Measurements from ENCODE around the gene UBAP2. TPM values are rescaled to one million over a fixed set of nuclear protein-coding genes. Genes with fewer than 3 reads are reported as not detected.

UBAP2 gene
- total RNA-seq, 1 donor from 2014 or later: 87.7 TPM

DNA sequence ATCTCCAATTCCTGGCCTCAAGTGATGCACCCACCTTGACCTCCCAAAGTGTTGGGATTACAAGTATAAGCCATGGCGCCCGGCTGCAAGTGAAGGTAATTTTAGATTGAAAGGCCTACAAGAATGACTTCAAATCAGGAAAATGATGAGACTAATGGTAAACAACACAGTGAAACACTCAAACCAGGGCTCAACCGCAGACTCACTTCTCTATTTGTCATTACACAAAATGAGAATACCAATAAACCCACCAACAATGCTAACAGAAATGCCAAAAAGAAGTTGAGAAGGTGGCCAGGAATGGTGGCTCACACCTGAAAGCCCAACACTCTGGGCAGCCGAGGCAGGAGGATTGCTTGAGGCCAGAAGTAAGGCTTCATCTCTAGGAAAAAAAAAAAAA lies 92.1 kb downstream of the UBAP2 start:
- Mint-ChIP-seq H3K36me3 (ENCODE audit: low read depth, unreplicated experiment) (peaks cover 42% of the 10 kb centered on the region), H3K9me3 (ENCODE audit: unreplicated experiment) (no peaks in the 10 kb centered on the region), H3K4me3 (ENCODE audit: unreplicated experiment) (no peak overlapping the region), H3K4me1 (ENCODE audit: unreplicated experiment) (peaks cover 5% of the 10 kb centered on the region), H3K27ac (ENCODE audit: unreplicated experiment) (no peak overlapping the region), H3K27me3 (ENCODE audit: unreplicated experiment) (no peaks in the 10 kb centered on the region)
- TF ChIP-seq, protein P1, sequence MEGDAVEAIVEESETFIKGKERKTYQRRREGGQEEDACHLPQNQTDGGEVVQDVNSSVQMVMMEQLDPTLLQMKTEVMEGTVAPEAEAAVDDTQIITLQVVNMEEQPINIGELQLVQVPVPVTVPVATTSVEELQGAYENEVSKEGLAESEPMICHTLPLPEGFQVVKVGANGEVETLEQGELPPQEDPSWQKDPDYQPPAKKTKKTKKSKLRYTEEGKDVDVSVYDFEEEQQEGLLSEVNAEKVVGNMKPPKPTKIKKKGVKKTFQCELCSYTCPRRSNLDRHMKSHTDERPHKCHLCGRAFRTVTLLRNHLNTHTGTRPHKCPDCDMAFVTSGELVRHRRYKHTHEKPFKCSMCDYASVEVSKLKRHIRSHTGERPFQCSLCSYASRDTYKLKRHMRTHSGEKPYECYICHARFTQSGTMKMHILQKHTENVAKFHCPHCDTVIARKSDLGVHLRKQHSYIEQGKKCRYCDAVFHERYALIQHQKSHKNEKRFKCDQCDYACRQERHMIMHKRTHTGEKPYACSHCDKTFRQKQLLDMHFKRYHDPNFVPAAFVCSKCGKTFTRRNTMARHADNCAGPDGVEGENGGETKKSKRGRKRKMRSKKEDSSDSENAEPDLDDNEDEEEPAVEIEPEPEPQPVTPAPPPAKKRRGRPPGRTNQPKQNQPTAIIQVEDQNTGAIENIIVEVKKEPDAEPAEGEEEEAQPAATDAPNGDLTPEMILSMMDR (IDR thresholded peaks at IDR 0.05; ENCODE audit: unreplicated experiment): no peak
- DNase-seq (ENCODE audit: low spot score): no peak

DNA sequence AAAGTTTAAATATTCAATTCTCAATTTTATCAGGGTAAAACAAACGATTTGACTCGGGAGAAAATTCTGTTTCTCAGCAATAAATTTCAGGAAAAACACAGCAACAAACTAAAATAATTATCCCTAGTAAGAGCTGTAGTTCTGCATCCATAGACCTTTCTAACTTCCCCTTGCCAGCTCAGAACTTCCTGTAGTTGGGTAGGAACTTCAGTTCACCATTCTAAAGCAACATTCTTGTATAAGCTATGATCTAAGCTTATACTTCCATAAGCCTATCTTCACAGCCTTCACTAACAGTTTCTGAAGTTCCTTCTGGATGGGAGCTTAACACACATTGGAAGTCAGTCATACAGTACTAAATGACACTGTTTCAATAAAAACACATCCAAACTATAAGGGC lies 96.6 kb downstream of the UBAP2 start:
- Mint-ChIP-seq H3K36me3 (ENCODE audit: low read depth, unreplicated experiment) (peaks cover 37% of the 10 kb centered on the region), H3K4me3 (ENCODE audit: unreplicated experiment) (no peak overlapping the region), H3K27me3 (ENCODE audit: unreplicated experiment) (no peaks in the 10 kb centered on the region), H3K9me3 (ENCODE audit: unreplicated experiment) (no peaks in the 10 kb centered on the region), H3K27ac (ENCODE audit: unreplicated experiment) (no peak overlapping the region), H3K4me1 (ENCODE audit: unreplicated experiment) (peaks cover 5% of the 10 kb centered on the region)
- DNase-seq (ENCODE audit: low spot score): no peak
- TF ChIP-seq, protein P1 (IDR thresholded peaks at IDR 0.05; ENCODE audit: unreplicated experiment): no peak

DNA sequence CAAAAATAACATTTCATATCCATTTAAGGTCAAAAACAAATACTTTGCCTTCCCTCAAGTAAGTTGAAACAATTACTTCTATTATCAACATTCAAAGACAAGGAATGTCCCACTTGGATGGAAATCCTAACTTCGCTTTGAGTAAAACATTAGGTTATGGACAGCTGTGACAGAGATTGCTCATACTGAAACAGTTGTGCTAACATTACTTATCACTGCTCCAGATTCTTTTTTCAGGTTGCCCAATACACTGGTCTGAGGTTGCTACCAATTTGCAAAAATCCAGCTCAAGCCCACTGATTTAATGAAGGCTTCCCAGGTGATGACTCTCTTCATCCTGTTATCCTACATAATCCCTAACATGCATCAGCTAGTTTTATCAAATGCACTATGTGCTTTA lies 98.3 kb downstream of the UBAP2 start:
- no peak for DNase-seq (ENCODE audit: low spot score)
- TF ChIP-seq, protein P1 (IDR thresholded peaks at IDR 0.05; ENCODE audit: unreplicated experiment): no peak
- H3K36me3 Mint-ChIP-seq (ENCODE audit: low read depth, unreplicated experiment): peaks cover 38% of the 10 kb centered on the region
- no peak overlapping the region for H3K4me3 Mint-ChIP-seq (ENCODE audit: unreplicated experiment)
- no peaks in the 10 kb centered on the region for H3K27me3 Mint-ChIP-seq (ENCODE audit: unreplicated experiment)
- H3K27ac Mint-ChIP-seq (ENCODE audit: unreplicated experiment): peak overlapping the region; percentile 31
- no peaks in the 10 kb centered on the region for H3K9me3 Mint-ChIP-seq (ENCODE audit: unreplicated experiment)
- H3K4me1 Mint-ChIP-seq (ENCODE audit: unreplicated experiment): peaks cover 5% of the 10 kb centered on the region

- DNase-seq (ENCODE audit: low spot score): no peak
- TF ChIP-seq, protein P1 (IDR thresholded peaks at IDR 0.05; ENCODE audit: unreplicated experiment): no peak
- Mint-ChIP-seq H3K27ac (ENCODE audit: unreplicated experiment) (no peak overlapping the region), H3K36me3 (ENCODE audit: low read depth, unreplicated experiment) (peaks cover 39% of the 10 kb centered on the region), H3K4me1 (ENCODE audit: unreplicated experiment) (no peaks in the 10 kb centered on the region), H3K27me3 (ENCODE audit: unreplicated experiment) (no peaks in the 10 kb centered on the region), H3K9me3 (ENCODE audit: unreplicated experiment) (no peaks in the 10 kb centered on the region), H3K4me3 (ENCODE audit: unreplicated experiment) (no peak overlapping the region)
Measured at GRCh38 chr9:33946779-33947535, 101.7 kb downstream of the UBAP2 start.

- H3K36me3 Mint-ChIP-seq (ENCODE audit: low read depth, unreplicated experiment): peaks cover 47% of the 10 kb centered on the region
- no peaks in the 10 kb centered on the region for H3K27me3 Mint-ChIP-seq (ENCODE audit: unreplicated experiment)
- DNase-seq (ENCODE audit: low spot score): no peak
- no peaks in the 10 kb centered on the region for H3K4me1 Mint-ChIP-seq (ENCODE audit: unreplicated experiment)
- H3K27ac Mint-ChIP-seq (ENCODE audit: unreplicated experiment): peak overlapping the region; percentile 53
- TF ChIP-seq, protein P1 (IDR thresholded peaks at IDR 0.05; ENCODE audit: unreplicated experiment): no peak
- H3K9me3 Mint-ChIP-seq (ENCODE audit: unreplicated experiment): no peaks in the 10 kb centered on the region
- H3K4me3 Mint-ChIP-seq (ENCODE audit: unreplicated experiment): no peak overlapping the region
Measured at GRCh38 chr9:33943389-33943788, 105.3 kb downstream of the UBAP2 start.
